Measurements from ENCODE around the gene C3AR1.

Gene C3AR1

DNA sequence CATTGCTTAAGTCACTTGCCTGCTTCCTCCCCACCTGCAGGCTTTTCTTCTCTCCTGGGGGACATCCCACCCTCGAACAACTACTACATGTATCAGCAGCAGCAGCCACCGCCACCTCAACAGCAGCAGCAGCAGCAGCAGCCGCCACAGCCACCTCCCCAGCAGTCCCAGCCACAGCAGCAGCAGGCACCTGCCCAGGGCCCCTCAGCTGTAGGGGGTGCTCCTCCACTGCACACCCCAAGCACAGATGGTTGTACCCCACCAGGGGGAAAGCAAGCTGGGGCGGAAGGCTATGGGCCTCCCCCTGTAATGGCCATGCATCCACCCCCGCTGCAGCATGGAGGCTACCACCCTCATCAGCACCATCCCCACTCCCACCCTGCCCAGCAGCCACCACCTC lies 18.3 kb downstream of the C3AR1 start:
- no peak overlapping the region for H3K4me3 ChIP-seq (ENCODE audit: control insufficient read depth, low read depth, low read length)
- TF ChIP-seq CTCF (conservative IDR thresholded peaks at IDR 0.05; ENCODE audit: control insufficient read depth, insufficient read depth, low read depth, low read length) = no peak
- DNase-seq (ENCODE audit: low read depth) = no peak

DNA sequence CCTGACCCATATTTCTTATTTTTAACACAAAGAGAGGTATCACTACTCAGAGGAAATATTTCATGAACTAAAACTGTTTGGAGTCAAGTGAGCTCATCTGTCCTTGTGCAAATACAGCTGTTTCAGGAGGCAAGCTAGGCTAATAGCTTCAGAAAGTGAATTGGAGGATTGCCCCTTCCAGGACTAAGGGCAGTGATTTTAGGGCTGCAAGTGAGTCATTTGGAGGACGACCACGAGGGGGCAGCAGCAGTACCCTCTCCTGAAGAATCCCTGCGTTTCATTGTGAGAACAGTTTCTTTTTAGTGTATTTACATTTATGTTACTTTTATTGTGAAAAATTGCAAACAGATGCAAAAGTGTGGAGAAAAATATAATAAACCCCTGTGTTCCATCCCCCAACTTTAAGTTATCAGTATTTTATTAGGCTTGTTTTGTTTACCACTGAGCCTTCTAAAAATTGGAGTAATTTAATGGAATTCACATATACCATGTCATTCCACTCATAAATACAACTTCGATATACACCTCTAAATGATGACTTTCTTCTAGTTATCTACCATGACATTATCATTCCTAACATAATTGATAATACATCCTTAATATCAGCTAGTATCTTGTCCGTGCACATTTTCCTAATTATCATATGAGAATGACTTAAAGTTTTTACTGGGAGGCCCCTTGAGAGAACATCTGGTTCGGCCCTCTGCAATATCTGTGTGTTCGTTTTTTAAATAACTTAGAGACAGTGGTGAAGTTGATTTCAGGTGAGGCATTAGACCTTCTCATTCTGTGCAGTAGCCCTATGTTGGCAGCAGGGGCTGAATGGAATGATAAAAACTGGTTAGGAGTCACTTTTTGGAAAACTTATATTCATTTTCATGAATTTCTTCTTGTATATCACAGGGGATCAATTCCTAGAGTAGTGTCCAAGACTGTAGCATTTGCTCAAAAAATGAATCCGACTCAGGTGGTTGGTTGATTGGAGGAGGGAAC lies 19.9 kb downstream of the C3AR1 start:
- peak; percentile 90 for TF ChIP-seq CTCF (conservative IDR thresholded peaks at IDR 0.05; ENCODE audit: control insufficient read depth, insufficient read depth, low read depth, low read length)
- H3K4me3 ChIP-seq (ENCODE audit: control insufficient read depth, low read depth, low read length) = no peak overlapping the region
- DNase-seq (ENCODE audit: low read depth) = peak; percentile 83

DNA sequence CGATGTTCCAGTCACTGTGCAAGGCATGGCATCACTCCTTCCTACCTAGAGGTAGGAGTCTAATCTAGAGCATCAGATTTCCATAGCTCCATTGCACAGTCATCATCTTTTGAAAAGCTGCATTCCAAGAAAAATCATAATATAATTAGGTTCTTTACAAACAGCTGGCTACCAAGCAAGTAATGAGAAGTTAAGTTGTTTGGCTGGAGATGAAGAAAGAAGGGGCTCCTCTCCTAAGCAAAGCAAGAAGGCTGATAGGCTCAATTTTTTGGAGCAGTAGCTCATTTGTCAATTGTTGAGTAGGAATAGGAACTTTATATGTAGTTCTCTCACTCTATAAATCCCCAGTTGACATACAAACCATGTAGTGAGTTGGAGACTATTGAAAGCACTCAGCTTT lies 25.4 kb downstream of the C3AR1 start:
- H3K4me3 ChIP-seq (ENCODE audit: control insufficient read depth, low read depth, low read length) = no peak overlapping the region
- TF ChIP-seq CTCF (conservative IDR thresholded peaks at IDR 0.05; ENCODE audit: control insufficient read depth, insufficient read depth, low read depth, low read length) = no peak
- no peak for DNase-seq (ENCODE audit: low read depth)

DNA sequence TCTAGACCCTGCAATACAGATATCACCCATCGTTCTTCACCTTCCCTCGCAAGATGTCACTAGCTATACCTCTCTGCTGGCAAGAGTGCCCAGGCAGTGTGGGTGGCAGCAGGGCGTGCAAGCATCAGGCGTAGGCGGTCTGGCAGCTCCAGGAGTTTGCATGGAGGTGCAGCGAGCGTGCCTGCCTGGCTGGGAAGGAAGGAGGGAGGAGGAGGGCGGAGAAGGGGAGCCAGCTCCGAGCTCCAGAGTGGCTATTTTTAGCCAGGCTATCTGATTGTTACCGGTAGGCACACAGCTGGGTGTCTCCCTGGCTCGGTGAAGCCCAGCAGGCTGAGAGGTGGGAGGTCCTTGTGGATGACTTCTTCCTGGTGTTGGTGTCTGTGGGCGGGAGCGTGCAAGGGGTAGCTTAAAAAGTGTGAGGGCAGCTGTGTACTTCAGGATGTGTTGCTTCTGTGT lies 27.5 kb downstream of the C3AR1 start:
- H3K4me3 ChIP-seq (ENCODE audit: control insufficient read depth, low read depth, low read length) = peak overlapping the region; percentile 29
- TF ChIP-seq CTCF (conservative IDR thresholded peaks at IDR 0.05; ENCODE audit: control insufficient read depth, insufficient read depth, low read depth, low read length) = no peak
- DNase-seq (ENCODE audit: low read depth) = peak; percentile 55

GRCh38 chr12:8037947-8038346 lies 28.2 kb downstream of the C3AR1 start:
- DNase-seq (ENCODE audit: low read depth) = no peak
- H3K4me3 ChIP-seq (ENCODE audit: control insufficient read depth, low read depth, low read length) = no peak overlapping the region

DNA sequence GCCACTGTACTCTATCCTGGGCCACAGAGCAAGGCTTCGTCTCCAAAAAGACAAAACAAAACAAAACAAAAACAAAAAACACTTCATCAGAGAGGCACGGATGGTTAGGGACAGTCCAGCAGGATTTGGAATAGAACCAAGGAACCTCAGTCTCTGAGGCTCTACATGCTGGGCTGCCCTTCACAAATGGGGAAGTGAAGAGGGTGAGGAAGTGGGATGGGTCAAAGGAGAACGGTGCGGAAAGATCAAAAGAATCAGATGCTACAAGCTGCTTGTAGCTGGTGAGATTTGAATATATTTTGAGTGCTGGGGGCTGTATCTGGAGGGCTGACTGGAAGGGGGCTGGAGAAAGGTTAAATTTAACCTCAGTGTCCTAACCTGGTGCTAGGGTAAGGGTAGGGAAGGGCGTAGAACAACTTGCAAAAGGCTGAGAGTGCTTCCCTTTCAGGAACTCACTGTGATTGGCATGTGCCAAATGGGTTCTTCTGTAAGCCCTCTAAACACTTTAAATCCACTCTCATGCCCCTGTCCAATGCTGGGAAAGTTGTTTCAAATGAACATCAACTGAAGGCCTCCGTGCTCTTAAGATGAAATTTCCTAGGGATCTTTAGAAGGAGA lies 29.0 kb downstream of the C3AR1 start:
- H3K4me3 ChIP-seq (ENCODE audit: control insufficient read depth, low read depth, low read length) = no peak overlapping the region
- no peak for DNase-seq (ENCODE audit: low read depth)
- no peak for TF ChIP-seq CTCF (conservative IDR thresholded peaks at IDR 0.05; ENCODE audit: control insufficient read depth, insufficient read depth, low read depth, low read length)

More at GRCh38 chr12:8037947-8038346, 28.2 kb downstream of the C3AR1 start:
- TF ChIP-seq CTCF (conservative IDR thresholded peaks at IDR 0.05; ENCODE audit: control insufficient read depth, insufficient read depth, low read depth, low read length) = no peak

All from fibroblast of mammary gland (primary cell).